SK-N-SH (cell line): ENCODE measurements around the gene FMN2. TPM values are rescaled to one million over a fixed set of nuclear protein-coding genes. Genes with fewer than 3 reads are reported as not detected.

ENCODE experiments used
- CTCF ChIA-PET: fragments of 300-600, 350-600 bp; formaldehyde crosslinking; extraction: SDS; loops from one replicate; lab custom pipeline; 2021; lab: Yijun Ruan, JAX
- POLR2A ChIA-PET: fragments of 350-600 bp; sonication (Branson Sonifier 250); formaldehyde crosslinking; extraction: SDS; loops from one replicate; lab custom pipeline; 2020; ENCODE audit warnings: antibody characterized with exemption, inconsistent platforms; lab: Yijun Ruan, JAX
- DNase-seq: peaks from one replicate; pipeline ENCODE4 v3.0.0; 2012
- H2AFZ ChIP-seq: fragments of 200-600 bp; sonication (generic); 2 replicates; pipeline ENCODE4 v1.8.1; 2016; ENCODE audit warnings: antibody characterized with exemption, mild to moderate bottlenecking, low read depth
- H3F3A ChIP-seq: fragments of 200-600 bp; sonication (generic); replicated peaks from 2 replicates; pipeline ENCODE3; 2016; ENCODE audit warnings: antibody characterized with exemption, mild to moderate bottlenecking; ENCODE audit not compliant: insufficient read depth
- H3K27ac ChIP-seq, 2 experiments: fragments of 200-500 bp in 1 of 2; fragments of 200-600 bp in 1 of 2; sonication (Bioruptor generic) in 1 of 2; sonication (generic), shearing (Covaris generic) in 1 of 2; 2 replicates each; pipeline versions ENCODE4 v1.5.1 to v1.6.1; 2014 to 2016; ENCODE audit warnings: low read depth in 2 of 2, inconsistent platforms in 1 of 2, low read length in 1 of 2, mild to moderate bottlenecking in 1 of 2, mixed read lengths in 1 of 2
- H3K27me3 ChIP-seq: fragments of 200-600 bp; sonication (generic), shearing (Covaris generic); 2 replicates; pipeline ENCODE4 v1.6.1; 2016; ENCODE audit warnings: mixed run types; ENCODE audit not compliant: insufficient read depth
- H3K36me3 ChIP-seq, 2 experiments: fragments of 200-500 bp in 1 of 2; fragments of 200-600 bp in 1 of 2; sonication (Bioruptor generic) in 1 of 2; sonication (generic) in 1 of 2; replicated peaks in 1 of 2; 2 replicates each; pipeline versions ENCODE3 to v1.5.1; 2014 to 2016; ENCODE audit warnings: low read length in 1 of 2, mild to moderate bottlenecking in 1 of 2; ENCODE audit not compliant: insufficient read depth in 2 of 2, control insufficient read depth in 1 of 2
- H3K4me1 ChIP-seq, 2 experiments: fragments of 200-500 bp in 1 of 2; fragments of 200-600 bp in 1 of 2; sonication (Bioruptor generic) in 1 of 2; sonication (generic), shearing (Covaris generic) in 1 of 2; 2 replicates each; pipeline versions ENCODE4 v1.5.1 to v1.6.1; 2014 to 2016; ENCODE audit warnings: low read depth in 1 of 2, low read length in 1 of 2, mixed run types in 1 of 2; ENCODE audit not compliant: insufficient read depth in 2 of 2, control insufficient read depth in 1 of 2
- H3K4me2 ChIP-seq: fragments of 200-600 bp; sonication (generic), shearing (Covaris generic); 2 replicates; pipeline ENCODE4 v1.6.1; 2017; ENCODE audit warnings: mixed run types
- H3K4me3 ChIP-seq, 2 experiments: fragments of 200-500 bp in 1 of 2; fragments of 200-600 bp in 1 of 2; sonication (Bioruptor generic) in 1 of 2; sonication (generic), shearing (Covaris generic) in 1 of 2; 2 replicates each; pipeline versions ENCODE4 v1.5.1 to v1.8.1; 2014 to 2016; ENCODE audit warnings: low read depth in 2 of 2, inconsistent platforms in 1 of 2, low read length in 1 of 2, mild to moderate bottlenecking in 1 of 2, mixed read lengths in 1 of 2, moderate library complexity in 1 of 2
- H3K79me2 ChIP-seq: fragments of 200-600 bp; sonication (generic); 2 replicates; pipeline ENCODE4 v1.8.1; 2017; ENCODE audit warnings: mild to moderate bottlenecking; ENCODE audit not compliant: insufficient read depth
- H3K9ac ChIP-seq: fragments of 200-600 bp; sonication (generic); 2 replicates; pipeline ENCODE4 v1.6.1; 2017; ENCODE audit warnings: mixed run types
- H3K9me2 ChIP-seq: fragments of 200-600 bp; sonication (generic); 2 replicates; pipeline ENCODE4 v1.6.1; 2017; ENCODE audit warnings: mixed run types
- H3K9me3 ChIP-seq: fragments of 200-600 bp; sonication (generic); 2 replicates; pipeline ENCODE4 v1.6.1; 2017; ENCODE audit warnings: mixed run types, mild to moderate bottlenecking, moderate library complexity
- H4K20me1 ChIP-seq: fragments of 200-600 bp; sonication (generic); 2 replicates; pipeline ENCODE4 v1.6.1; 2017; ENCODE audit warnings: mild to moderate bottlenecking, mixed run types; ENCODE audit not compliant: insufficient read depth
- CHD2 ChIP-seq: fragments of 150-350 bp; IDR thresholded peaks from 2 replicates; pipeline ENCODE4 v1.6.1; 2018; ENCODE audit warnings: low read length; ENCODE audit not compliant: partially characterized antibody
- CTCF ChIP-seq: fragments of 200-600 bp; sonication (generic); IDR thresholded peaks from 2 replicates; pipeline ENCODE4 v1.6.1; 2017; ENCODE audit warnings: antibody characterized with exemption, mild to moderate bottlenecking, moderate library complexity
- ELF1 ChIP-seq: IDR thresholded peaks from 2 replicates; pipeline ENCODE4 v1.4.0; 2012
- EZH2phosphoT487 ChIP-seq: fragments of 200-600 bp; sonication (generic); IDR thresholded peaks from 2 replicates; pipeline ENCODE4 v1.6.1; 2017; ENCODE audit warnings: low read depth, mixed run types, mild to moderate bottlenecking, antibody characterized with exemption, moderate library complexity, borderline replicate concordance
- FOSL2 ChIP-seq: IDR thresholded peaks from 2 replicates; pipeline ENCODE4 v1.4.0; 2012; ENCODE audit warnings: low read depth, mild to moderate bottlenecking, moderate library complexity, borderline replicate concordance
- IRF3 ChIP-seq: fragments of 150-350 bp; IDR thresholded peaks from 2 replicates; pipeline ENCODE4 v1.6.1; 2016; ENCODE audit warnings: mild to moderate bottlenecking, low read depth, low read length
- MEF2A ChIP-seq: IDR thresholded peaks from 2 replicates; pipeline ENCODE4 v1.4.0; 2012; ENCODE audit warnings: low read depth, borderline replicate concordance
- MXI1 ChIP-seq: IDR thresholded peaks from 2 replicates; pipeline ENCODE4 v1.6.1; 2012; ENCODE audit warnings: mild to moderate bottlenecking, low read depth, low read length, improper control_type of control experiment
- NRF1 ChIP-seq: IDR thresholded peaks from 2 replicates; pipeline ENCODE4 v1.6.1; 2012; ENCODE audit warnings: low read depth, mild to moderate bottlenecking, low read length
- PBX3 ChIP-seq: IDR thresholded peaks from 2 replicates; pipeline ENCODE4; 2012
- POLR2AphosphoS5 ChIP-seq: IDR thresholded peaks from 2 replicates; pipeline ENCODE4 v1.6.1; 2012; ENCODE audit warnings: low read depth, low read length
- RFX5 ChIP-seq: IDR thresholded peaks from 2 replicates; pipeline ENCODE4 v1.6.1; 2012; ENCODE audit warnings: mild to moderate bottlenecking, improper control_type of control experiment, low read length
- SIN3A ChIP-seq: IDR thresholded peaks from 2 replicates; pipeline ENCODE4 v1.6.1; 2012; ENCODE audit warnings: low read depth, mild to moderate bottlenecking, low read length, moderate library complexity, borderline replicate concordance
- TCF12 ChIP-seq: IDR thresholded peaks from 2 replicates; pipeline ENCODE4 v1.4.0; 2012
- TEAD4 ChIP-seq: IDR thresholded peaks from 2 replicates; pipeline ENCODE4 v1.4.0; 2012; ENCODE audit warnings: mild to moderate bottlenecking, borderline replicate concordance; ENCODE audit not compliant: insufficient read depth
- USF1 ChIP-seq: IDR thresholded peaks from 2 replicates; pipeline ENCODE4 v1.4.0; 2012; ENCODE audit warnings: low read depth, borderline replicate concordance
- USF2 ChIP-seq: fragments of 150-350 bp; IDR thresholded peaks from 2 replicates; pipeline ENCODE4 v1.6.1; 2017; ENCODE audit warnings: antibody characterized with exemption, low read length, low read depth, borderline replicate concordance
- ZBTB33 ChIP-seq: IDR thresholded peaks from 2 replicates; pipeline ENCODE4 v1.4.0; 2012; ENCODE audit warnings: low read depth, borderline replicate concordance
- WGBS: methylation state at CpG from one replicate; pipeline ENCODE4 v1.1.6; 2017; ENCODE audit warnings: low lambda C conversion rate; 5-methylcytosine and 5-hydroxymethylcytosine counted together
- polyA plus RNA-seq, 3 experiments: library from polyadenylated mRNA; depleted of rRNA; stranded (reverse); fragments of >200 nt; gene quantifications; 2 replicates each; pipeline ENCODE4 v1.2.3, GENCODE V29; 2012

FMN2 gene
- polyA plus RNA-seq, 1 of the 3 experiments (the other 2 are of a cell fraction) = 7.2 TPM

GRCh38 chr1:240337781-240338180, 246.1 kb downstream of the FMN2 start (continued):
- TF ChIP-seq CTCF (no peak), ZBTB33 (0 out of 2 replicates have a peak, but pooled peaks have one; percentile 26), PBX3 (peak; percentile 92), ELF1 (0 out of 2 replicates have a peak, but pooled peaks have one; percentile 28), IRF3 (no peak)

- Histone ChIP-seq H3F3A (peaks cover 41% of the 10 kb centered on the region), H3K9me3 (no peaks in the 10 kb centered on the region), H3K27ac (peak overlapping the region in 1 of 2 experiments; percentile 95; a peak in 2 of 4 replicates), H4K20me1 (no peaks in the 10 kb centered on the region), H3K9ac (no peak overlapping the region), H3K4me2 (no peak overlapping the region), H3K27me3 (no peaks in the 10 kb centered on the region), H2AFZ (no peak overlapping the region), H3K4me3 (no peak overlapping the region), H3K36me3 (peaks cover 40 to 47% of the 10 kb centered on the region in 2 experiments), H3K4me1 (peaks cover 10 to 18% of the 10 kb centered on the region in 2 experiments; a peak in 3 of 4 replicates), H3K9me2 (no peaks in the 10 kb centered on the region), H3K79me2 (peaks cover 45% of the 10 kb centered on the region; the same call in 1 of the 2 replicates)
- TF ChIP-seq SIN3A (no peak), USF1 (no peak), TEAD4 (no peak), TCF12 (no peak), PBX3 (no peak), EZH2phosphoT487 (no peak), CTCF (no peak), RFX5 (no peak), MEF2A (no peak), USF2 (no peak), ELF1 (no peak), NRF1 (no peak), MXI1 (no peak), CHD2 (no peak), POLR2AphosphoS5 (no peak), FOSL2 (no peak)
- no peak for DNase-seq
- POLR2A ChIA-PET = no interaction called here
- 91% methylated on average over 3 of the region's 9 CpGs for WGBS
- CTCF ChIA-PET = no interaction called here
Measured at GRCh38 chr1:240338837-240339236, 247.2 kb downstream of the FMN2 start.
